CD4-positive, alpha-beta T cell treated with Interferon alpha-2 for 1 hour (primary cell): Measurements from ENCODE around the gene AFF3.

Experiments
- DNase-seq, 2 donors: peaks; one replicate each; pipeline ENCODE4 v3.0.0-alpha.2; 2020 to 2022

AFF3 gene

GRCh38 chr2:99850084-99850710 lies 292.2 kb downstream of the AFF3 start:
- no peak for DNase-seq

GRCh38 chr2:99846462-99847107 lies 295.8 kb downstream of the AFF3 start:
- DNase-seq, result no peak

- no peak for DNase-seq
Observed at GRCh38 chr2:99845296-99845695, 297.1 kb downstream of the AFF3 start.

GRCh38 chr2:99842451-99842850 lies 299.9 kb downstream of the AFF3 start:
- no peak for DNase-seq

GRCh38 chr2:99841749-99842148 lies 300.6 kb downstream of the AFF3 start:
- no peak for DNase-seq

GRCh38 chr2:99840831-99841230 lies 301.6 kb downstream of the AFF3 start:
- no peak for DNase-seq

- no peak for DNase-seq
Observed at GRCh38 chr2:99836690-99837605, 305.4 kb downstream of the AFF3 start.

- no peak for DNase-seq
Observed at GRCh38 chr2:99834426-99834825, 308.0 kb downstream of the AFF3 start.

- DNase-seq, result no peak
Observed at GRCh38 chr2:99833586-99834201, 308.7 kb downstream of the AFF3 start.

GRCh38 chr2:99832926-99833325 lies 309.5 kb downstream of the AFF3 start:
- DNase-seq, result no peak

GRCh38 chr2:99831772-99832171 lies 310.6 kb downstream of the AFF3 start:
- no peak for DNase-seq

- DNase-seq, result peak in 1 of 2 donors; percentile 7
Observed at GRCh38 chr2:99827296-99827999, 314.9 kb downstream of the AFF3 start.

GRCh38 chr2:99825630-99826029 lies 316.8 kb downstream of the AFF3 start:
- no peak for DNase-seq

GRCh38 chr2:99824758-99825157 lies 317.6 kb downstream of the AFF3 start:
- no peak for DNase-seq

- no peak for DNase-seq
Observed at GRCh38 chr2:99822474-99823207, 319.7 kb downstream of the AFF3 start.

- no peak for DNase-seq
Observed at GRCh38 chr2:99821984-99822383, 320.4 kb downstream of the AFF3 start.

- DNase-seq, result no peak
Observed at GRCh38 chr2:99821572-99821971, 320.8 kb downstream of the AFF3 start.

- DNase-seq, result no peak
Observed at GRCh38 chr2:99821039-99821438, 321.4 kb downstream of the AFF3 start.

GRCh38 chr2:99819766-99820165 lies 322.6 kb downstream of the AFF3 start:
- no peak for DNase-seq

- peak in 1 of 2 donors; percentile 2 for DNase-seq
Observed at GRCh38 chr2:99818842-99819241, 323.5 kb downstream of the AFF3 start.

GRCh38 chr2:99816908-99817307 lies 325.5 kb downstream of the AFF3 start:
- DNase-seq, result no peak

GRCh38 chr2:99812426-99812825 lies 330.0 kb downstream of the AFF3 start:
- DNase-seq, result no peak
